ENCODE results near the gene PEX16.

DNA sequence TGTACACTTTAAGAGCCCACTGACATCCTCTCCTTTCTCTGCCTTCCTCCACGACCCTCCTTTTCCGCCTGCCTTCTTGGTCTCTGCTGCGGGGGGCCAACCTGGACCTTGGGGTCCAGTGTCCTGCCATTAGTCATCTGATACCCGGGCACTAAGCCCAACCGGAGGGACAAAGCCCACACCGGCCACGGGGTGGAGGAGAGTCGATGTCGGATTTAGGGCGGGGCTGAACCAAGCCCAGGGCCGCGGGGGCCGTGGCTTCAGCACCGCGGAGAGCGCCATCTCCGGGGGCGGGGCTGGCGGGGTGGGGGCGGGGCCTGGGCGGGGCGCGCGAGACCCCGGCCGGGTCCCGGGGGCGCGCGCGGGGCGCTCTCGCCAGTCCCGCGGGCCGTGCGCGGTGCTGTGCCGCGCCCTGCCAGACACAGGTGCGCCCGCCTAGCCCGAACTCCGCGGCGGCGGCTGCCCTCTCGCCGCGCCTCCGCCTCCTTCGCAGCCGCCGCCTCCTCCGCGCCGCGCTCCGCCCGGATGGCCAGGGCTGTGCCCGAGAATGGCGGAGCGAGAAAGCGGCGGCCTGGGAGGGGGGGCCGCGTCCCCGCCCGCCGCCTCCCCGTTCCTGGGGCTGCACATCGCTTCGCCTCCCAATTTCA lies 32.3 kb downstream of the PEX16 start, which contains the start of gene MAPK8IP1:
- TF ChIP-seq POLR2AphosphoS5 (IDR thresholded peaks at IDR 0.05) = no peak
- TF ChIP-seq, protein P1, sequence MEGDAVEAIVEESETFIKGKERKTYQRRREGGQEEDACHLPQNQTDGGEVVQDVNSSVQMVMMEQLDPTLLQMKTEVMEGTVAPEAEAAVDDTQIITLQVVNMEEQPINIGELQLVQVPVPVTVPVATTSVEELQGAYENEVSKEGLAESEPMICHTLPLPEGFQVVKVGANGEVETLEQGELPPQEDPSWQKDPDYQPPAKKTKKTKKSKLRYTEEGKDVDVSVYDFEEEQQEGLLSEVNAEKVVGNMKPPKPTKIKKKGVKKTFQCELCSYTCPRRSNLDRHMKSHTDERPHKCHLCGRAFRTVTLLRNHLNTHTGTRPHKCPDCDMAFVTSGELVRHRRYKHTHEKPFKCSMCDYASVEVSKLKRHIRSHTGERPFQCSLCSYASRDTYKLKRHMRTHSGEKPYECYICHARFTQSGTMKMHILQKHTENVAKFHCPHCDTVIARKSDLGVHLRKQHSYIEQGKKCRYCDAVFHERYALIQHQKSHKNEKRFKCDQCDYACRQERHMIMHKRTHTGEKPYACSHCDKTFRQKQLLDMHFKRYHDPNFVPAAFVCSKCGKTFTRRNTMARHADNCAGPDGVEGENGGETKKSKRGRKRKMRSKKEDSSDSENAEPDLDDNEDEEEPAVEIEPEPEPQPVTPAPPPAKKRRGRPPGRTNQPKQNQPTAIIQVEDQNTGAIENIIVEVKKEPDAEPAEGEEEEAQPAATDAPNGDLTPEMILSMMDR (IDR thresholded peaks at IDR 0.05) = no peak
